Activated CD4-positive, alpha-beta T cell treated with anti-CD3 and anti-CD28 coated beads, Interleukin-2, amount 10 ng/mL, durations not matched to agents 24 days and 14 days (primary cell): Measurements from ENCODE around the gene WWC2. TPM values are rescaled to one million over a fixed set of nuclear protein-coding genes. Genes with fewer than 3 reads are reported as not detected.

Experiments used
- DNase-seq: peaks from one replicate; pipeline ENCODE4 v3.0.0; 2022
- H3K27ac Mint-ChIP-seq: one replicate; pipeline ENCODE4 v1.8.0; 2022; ENCODE audit warnings: mild to moderate bottlenecking, mixed read lengths
- H3K27me3 Mint-ChIP-seq: one replicate; pipeline ENCODE4 v1.8.0; 2022; ENCODE audit warnings: mixed read lengths
- H3K36me3 Mint-ChIP-seq: one replicate; pipeline ENCODE4 v1.8.0; 2022; ENCODE audit warnings: low read depth, mild to moderate bottlenecking, mixed read lengths
- H3K4me1 Mint-ChIP-seq: one replicate; pipeline ENCODE4 v1.8.0; 2021; ENCODE audit warnings: mixed read lengths
- H3K4me3 Mint-ChIP-seq: one replicate; pipeline ENCODE4 v1.8.0; 2022; ENCODE audit warnings: mild to moderate bottlenecking, moderate library complexity, mixed read lengths
- H3K9me3 Mint-ChIP-seq: one replicate; pipeline ENCODE4 v1.8.0; 2021; ENCODE audit warnings: mixed read lengths
- intact Hi-C: fragments of 100-400 bp; cut with micrococcal nuclease; formaldehyde crosslinking; loops from one replicate; pipeline ENCODE4 v1.15.1; 2023
- total RNA-seq: library from RNA; stranded (reverse); gene quantifications from 2 replicates; pipeline ENCODE4 v1.2.3, GENCODE V29; 2022

Gene WWC2
- total RNA-seq, 1 donor from 2014 or later = 0.40 TPM

GRCh38 chr4:183094393-183095198 lies 4.5 kb upstream of the WWC2 start:
- Mint-ChIP-seq H3K27me3 (peaks cover 37% of the 10 kb centered on the region), H3K4me1 (peaks cover 3% of the 10 kb centered on the region), H3K36me3 (peaks cover 5% of the 10 kb centered on the region), H3K9me3 (no peaks in the 10 kb centered on the region), H3K4me3 (no peak overlapping the region), H3K27ac (no peak overlapping the region)
- intact Hi-C loops = no loop called here
- no peak for DNase-seq

GRCh38 chr4:183095199-183095512 lies 3.9 kb upstream of the WWC2 start:
- H3K9me3 Mint-ChIP-seq = no peaks in the 10 kb centered on the region
- peaks cover 5% of the 10 kb centered on the region for H3K36me3 Mint-ChIP-seq
- no peak for DNase-seq
- peaks cover 3% of the 10 kb centered on the region for H3K4me1 Mint-ChIP-seq
- peaks cover 38% of the 10 kb centered on the region for H3K27me3 Mint-ChIP-seq
- intact Hi-C loops = no loop called here
- H3K27ac Mint-ChIP-seq = no peak overlapping the region
- no peak overlapping the region for H3K4me3 Mint-ChIP-seq

- no peaks in the 10 kb centered on the region for H3K9me3 Mint-ChIP-seq
- H3K4me1 Mint-ChIP-seq = peaks cover 3% of the 10 kb centered on the region
- H3K36me3 Mint-ChIP-seq = peaks cover 5% of the 10 kb centered on the region
- no peak overlapping the region for H3K27ac Mint-ChIP-seq
- no peak overlapping the region for H3K4me3 Mint-ChIP-seq
- H3K27me3 Mint-ChIP-seq = peaks cover 43% of the 10 kb centered on the region
- no peak for DNase-seq
- intact Hi-C loops = no loop called here
Observed at GRCh38 chr4:183096276-183096965, 2.6 kb upstream of the WWC2 start.

GRCh38 chr4:183097231-183098018 lies 1.6 kb upstream of the WWC2 start:
- Mint-ChIP-seq H3K9me3 (no peaks in the 10 kb centered on the region), H3K4me1 (peaks cover 3% of the 10 kb centered on the region), H3K27ac (no peak overlapping the region), H3K27me3 (peaks cover 47% of the 10 kb centered on the region), H3K36me3 (peaks cover 5% of the 10 kb centered on the region), H3K4me3 (peak overlapping the region; percentile 52)
- intact Hi-C loops = no loop called here
- peak; percentile 56 for DNase-seq

- Mint-ChIP-seq H3K9me3 (no peaks in the 10 kb centered on the region), H3K27me3 (peaks cover 54% of the 10 kb centered on the region), H3K4me3 (peak overlapping the region; percentile 63), H3K4me1 (peaks cover 3% of the 10 kb centered on the region), H3K36me3 (peaks cover 5% of the 10 kb centered on the region), H3K27ac (no peak overlapping the region)
- intact Hi-C loops = no loop called here
- peak; percentile 70 for DNase-seq
Observed at GRCh38 chr4:183098019-183098722, 886 bp upstream of the WWC2 start.

GRCh38 chr4:183099537-183100297 lies 660 bp downstream of the WWC2 start:
- Mint-ChIP-seq H3K27ac (no peak overlapping the region), H3K27me3 (peaks cover 50% of the 10 kb centered on the region), H3K9me3 (no peaks in the 10 kb centered on the region), H3K36me3 (peaks cover 5% of the 10 kb centered on the region), H3K4me3 (peak overlapping the region; percentile 35), H3K4me1 (peaks cover 3% of the 10 kb centered on the region)
- peak; percentile 56 for DNase-seq
- intact Hi-C loops = no loop called here

- H3K9me3 Mint-ChIP-seq = no peaks in the 10 kb centered on the region
- peak overlapping the region; percentile 35 for H3K4me3 Mint-ChIP-seq
- intact Hi-C loops = no loop called here
Observed at GRCh38 chr4:183100298-183100599, 1.2 kb downstream of the WWC2 start.

GRCh38 chr4:183100827-183101226 lies 1.8 kb downstream of the WWC2 start:
- DNase-seq = no peak
- peaks cover 48% of the 10 kb centered on the region for H3K27me3 Mint-ChIP-seq
- intact Hi-C loops = no loop called here
- H3K4me3 Mint-ChIP-seq = peak overlapping the region; percentile 19
- H3K4me1 Mint-ChIP-seq = peaks cover 3% of the 10 kb centered on the region
- H3K36me3 Mint-ChIP-seq = peaks cover 5% of the 10 kb centered on the region
- no peak overlapping the region for H3K27ac Mint-ChIP-seq
- H3K9me3 Mint-ChIP-seq = no peaks in the 10 kb centered on the region

More at GRCh38 chr4:183100298-183100599, 1.2 kb downstream of the WWC2 start:
- no peak overlapping the region for H3K27ac Mint-ChIP-seq
- peaks cover 5% of the 10 kb centered on the region for H3K36me3 Mint-ChIP-seq
- no peak for DNase-seq
- H3K27me3 Mint-ChIP-seq = peaks cover 45% of the 10 kb centered on the region
- H3K4me1 Mint-ChIP-seq = peaks cover 3% of the 10 kb centered on the region

- Mint-ChIP-seq H3K9me3 (no peaks in the 10 kb centered on the region), H3K27ac (no peak overlapping the region), H3K4me1 (peaks cover 3% of the 10 kb centered on the region), H3K4me3 (no peak overlapping the region), H3K36me3 (peaks cover 4% of the 10 kb centered on the region), H3K27me3 (peaks cover 41% of the 10 kb centered on the region)
- intact Hi-C loops = no loop called here
- DNase-seq = no peak
Observed at GRCh38 chr4:183101956-183102480, 3.0 kb downstream of the WWC2 start.

GRCh38 chr4:183105092-183105491 lies 6.0 kb downstream of the WWC2 start:
- Mint-ChIP-seq H3K36me3 (no peaks in the 10 kb centered on the region), H3K27ac (no peak overlapping the region), H3K4me1 (no peaks in the 10 kb centered on the region), H3K4me3 (no peak overlapping the region), H3K9me3 (no peaks in the 10 kb centered on the region), H3K27me3 (peaks cover 32% of the 10 kb centered on the region)
- no peak for DNase-seq
- intact Hi-C loops = no loop called here

GRCh38 chr4:183106839-183107238 lies 7.8 kb downstream of the WWC2 start:
- DNase-seq = no peak
- H3K27me3 Mint-ChIP-seq = peaks cover 20% of the 10 kb centered on the region
- H3K27ac Mint-ChIP-seq = no peak overlapping the region
- H3K36me3 Mint-ChIP-seq = no peaks in the 10 kb centered on the region
- intact Hi-C loops = no loop called here
- no peaks in the 10 kb centered on the region for H3K9me3 Mint-ChIP-seq
- H3K4me1 Mint-ChIP-seq = no peaks in the 10 kb centered on the region
- H3K4me3 Mint-ChIP-seq = no peak overlapping the region

GRCh38 chr4:183107891-183108459 lies 8.9 kb downstream of the WWC2 start:
- no peak overlapping the region for H3K4me3 Mint-ChIP-seq

GRCh38 chr4:183110244-183110643 lies 11.2 kb downstream of the WWC2 start:
- no peaks in the 10 kb centered on the region for H3K36me3 Mint-ChIP-seq
- H3K27me3 Mint-ChIP-seq = peaks cover 11% of the 10 kb centered on the region
- H3K4me1 Mint-ChIP-seq = no peaks in the 10 kb centered on the region
- DNase-seq = no peak
- H3K4me3 Mint-ChIP-seq = no peak overlapping the region
- intact Hi-C loops = no loop called here
- no peak overlapping the region for H3K27ac Mint-ChIP-seq
- H3K9me3 Mint-ChIP-seq = no peaks in the 10 kb centered on the region

More at GRCh38 chr4:183107891-183108459, 8.9 kb downstream of the WWC2 start:
- intact Hi-C loops = no loop called here
- Mint-ChIP-seq H3K9me3 (no peaks in the 10 kb centered on the region), H3K27me3 (peaks cover 9% of the 10 kb centered on the region), H3K4me1 (no peaks in the 10 kb centered on the region), H3K36me3 (no peaks in the 10 kb centered on the region), H3K27ac (no peak overlapping the region)
- DNase-seq = no peak
